Measurements from ENCODE around the gene FAAP20. TPM values are rescaled to one million over a fixed set of nuclear protein-coding genes. Genes with fewer than 3 reads are reported as not detected.

The FAAP20 gene
- total RNA-seq, 2 donors from 2014 or later, result 18.5 to 24.3 TPM

- no peak for TF ChIP-seq CTCF (IDR thresholded peaks at IDR 0.05)
- Histone ChIP-seq H3K36me3 (no peaks in the 10 kb centered on the region), H3K27me3 (no peaks in the 10 kb centered on the region), H3K9me3 (no peaks in the 10 kb centered on the region), H3K27ac (peak overlapping the region; percentile 86 to 93), H3K4me3 (peak overlapping the region; percentile 54 to 58), H3K4me1 (peaks cover 0 to 76% of the 10 kb centered on the region in 2 donors)
- DNase-seq (ENCODE audit: low spot score), result peak; percentile 95
These were observed 37.1 kb upstream of the FAAP20 start for GRCh38 chr1:2231532-2232254.

DNA sequence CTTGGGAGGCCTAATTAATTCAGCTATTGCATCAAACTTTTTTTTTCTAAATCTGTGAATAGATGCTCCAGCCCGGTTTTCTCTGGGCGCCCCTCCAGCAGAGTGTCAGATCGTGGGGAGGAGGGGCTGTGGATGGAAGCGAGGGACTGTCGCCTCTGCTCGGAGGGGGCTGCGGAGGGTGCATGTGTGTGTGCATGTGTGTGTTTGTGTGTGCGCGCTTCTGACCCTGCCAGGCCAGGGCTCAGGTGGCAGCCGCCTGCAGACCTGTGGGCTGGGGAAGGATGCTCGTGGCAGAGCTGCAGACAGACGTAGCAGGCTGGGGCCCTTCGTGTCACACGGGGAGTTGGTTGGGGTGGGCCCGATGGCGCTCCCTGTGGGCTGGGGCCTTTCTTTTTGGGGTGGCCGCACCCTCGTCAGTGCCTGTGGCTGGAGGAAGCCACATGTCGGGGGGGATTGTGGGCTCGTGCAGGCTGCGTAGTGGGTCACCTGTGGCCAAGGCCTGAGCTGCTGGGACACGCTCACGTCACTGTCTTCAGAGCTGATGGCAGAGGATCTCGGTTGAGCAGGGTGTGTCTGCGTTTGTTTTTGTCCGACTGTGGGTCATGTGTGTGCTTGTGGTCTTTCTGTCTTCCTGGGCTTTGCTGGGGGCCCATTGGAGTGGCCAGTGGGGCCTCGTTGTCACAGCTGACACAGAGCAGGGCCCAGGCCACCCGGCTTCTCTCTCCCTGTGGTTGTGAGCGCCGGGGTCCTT, 36.4 kb upstream of the FAAP20 start:
- Histone ChIP-seq H3K27ac (peak overlapping the region; percentile 86 to 93), H3K36me3 (no peaks in the 10 kb centered on the region), H3K4me3 (peak overlapping the region; percentile 54 to 58), H3K27me3 (no peaks in the 10 kb centered on the region), H3K4me1 (peaks cover 0 to 74% of the 10 kb centered on the region in 2 donors), H3K9me3 (no peaks in the 10 kb centered on the region)
- no peak for TF ChIP-seq CTCF (IDR thresholded peaks at IDR 0.05)
- no peak for DNase-seq (ENCODE audit: low spot score)

- H3K4me1 ChIP-seq, result peaks cover 0 to 66% of the 10 kb centered on the region in 2 donors
- DNase-seq (ENCODE audit: low spot score), result no peak
These were observed 35.5 kb upstream of the FAAP20 start for GRCh38 chr1:2229911-2230731.

GRCh38 chr1:2229037-2229864, 34.7 kb upstream of the FAAP20 start:
- peaks cover 0 to 57% of the 10 kb centered on the region in 2 donors for H3K4me1 ChIP-seq
- H3K27ac ChIP-seq, result peak overlapping the region; percentile 86 to 93
- TF ChIP-seq CTCF (IDR thresholded peaks at IDR 0.05), result peak in 1 of 2 donors; percentile 31
- no peaks in the 10 kb centered on the region for H3K36me3 ChIP-seq
- H3K9me3 ChIP-seq, result no peaks in the 10 kb centered on the region
- H3K27me3 ChIP-seq, result no peaks in the 10 kb centered on the region
- peak overlapping the region; percentile 54 to 58 for H3K4me3 ChIP-seq
- no peak for DNase-seq (ENCODE audit: low spot score)

More at GRCh38 chr1:2229911-2230731, 35.5 kb upstream of the FAAP20 start:
- peak overlapping the region; percentile 54 to 58 for H3K4me3 ChIP-seq
- H3K9me3 ChIP-seq, result no peaks in the 10 kb centered on the region
- no peaks in the 10 kb centered on the region for H3K36me3 ChIP-seq
- no peaks in the 10 kb centered on the region for H3K27me3 ChIP-seq
- TF ChIP-seq CTCF (IDR thresholded peaks at IDR 0.05), result no peak
- peak overlapping the region; percentile 86 to 93 for H3K27ac ChIP-seq

- Histone ChIP-seq H3K27ac (peak overlapping the region; percentile 86 to 93), H3K9me3 (no peaks in the 10 kb centered on the region), H3K36me3 (no peaks in the 10 kb centered on the region), H3K27me3 (no peaks in the 10 kb centered on the region), H3K4me3 (peak overlapping the region; percentile 54 to 58), H3K4me1 (peaks cover 0 to 51% of the 10 kb centered on the region in 2 donors)
- no peak for TF ChIP-seq CTCF (IDR thresholded peaks at IDR 0.05)
- DNase-seq (ENCODE audit: low spot score), result no peak
These were observed 34.1 kb upstream of the FAAP20 start for GRCh38 chr1:2228694-2229036.

Measured in right atrium auricular region (tissue), 2 donors.